Measurements from ENCODE around the gene EPN2.

- TF ChIP-seq POLR2A (IDR thresholded peaks at IDR 0.05; ENCODE audit: low read depth) (no peak), POLR2AphosphoS5 (IDR thresholded peaks at IDR 0.05) (no peak), EP300 (IDR thresholded peaks at IDR 0.05) (no peak)
- TF ChIP-seq, protein P1, sequence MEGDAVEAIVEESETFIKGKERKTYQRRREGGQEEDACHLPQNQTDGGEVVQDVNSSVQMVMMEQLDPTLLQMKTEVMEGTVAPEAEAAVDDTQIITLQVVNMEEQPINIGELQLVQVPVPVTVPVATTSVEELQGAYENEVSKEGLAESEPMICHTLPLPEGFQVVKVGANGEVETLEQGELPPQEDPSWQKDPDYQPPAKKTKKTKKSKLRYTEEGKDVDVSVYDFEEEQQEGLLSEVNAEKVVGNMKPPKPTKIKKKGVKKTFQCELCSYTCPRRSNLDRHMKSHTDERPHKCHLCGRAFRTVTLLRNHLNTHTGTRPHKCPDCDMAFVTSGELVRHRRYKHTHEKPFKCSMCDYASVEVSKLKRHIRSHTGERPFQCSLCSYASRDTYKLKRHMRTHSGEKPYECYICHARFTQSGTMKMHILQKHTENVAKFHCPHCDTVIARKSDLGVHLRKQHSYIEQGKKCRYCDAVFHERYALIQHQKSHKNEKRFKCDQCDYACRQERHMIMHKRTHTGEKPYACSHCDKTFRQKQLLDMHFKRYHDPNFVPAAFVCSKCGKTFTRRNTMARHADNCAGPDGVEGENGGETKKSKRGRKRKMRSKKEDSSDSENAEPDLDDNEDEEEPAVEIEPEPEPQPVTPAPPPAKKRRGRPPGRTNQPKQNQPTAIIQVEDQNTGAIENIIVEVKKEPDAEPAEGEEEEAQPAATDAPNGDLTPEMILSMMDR (IDR thresholded peaks at IDR 0.05), result no peak
Observed at GRCh38 chr17:19331543-19332245, 94.5 kb downstream of the EPN2 start.

Measured in esophagus muscularis mucosa (tissue), 4 donors.